T-helper 22 cell (primary cell): Measurements from ENCODE around the gene THSD4.
"Not testable (repeated sequence)": the region's sequence is repeated elsewhere in the genome, so short reads cannot be mapped to it uniquely, and the experiment has no call there.

Source experiments
- DNase-seq: peaks from one replicate; pipeline ENCODE4 v3.0.0-alpha.2; 2020; ENCODE audit warnings: low read depth

Gene THSD4

DNA sequence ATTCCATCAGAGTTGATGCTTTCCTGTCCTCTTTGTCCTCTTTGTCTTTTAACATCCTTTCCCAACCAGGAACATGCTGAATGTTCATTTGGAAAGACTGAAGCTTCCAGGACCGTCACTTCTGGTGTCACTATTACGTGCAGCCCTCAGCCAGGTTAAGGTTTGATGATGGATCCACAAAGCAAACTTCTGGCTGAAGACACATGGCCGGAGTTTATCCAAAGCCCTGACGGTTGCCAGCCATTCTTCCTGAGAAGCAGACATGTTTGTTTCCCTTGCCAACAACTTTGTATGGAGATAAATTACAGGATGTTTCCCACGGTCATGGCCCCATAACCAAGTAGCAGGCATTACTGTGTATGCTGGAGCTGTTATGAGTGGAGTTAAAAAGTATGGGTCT is 236.9 kb downstream of the THSD4 start:
- DNase-seq, result no peak

DNA sequence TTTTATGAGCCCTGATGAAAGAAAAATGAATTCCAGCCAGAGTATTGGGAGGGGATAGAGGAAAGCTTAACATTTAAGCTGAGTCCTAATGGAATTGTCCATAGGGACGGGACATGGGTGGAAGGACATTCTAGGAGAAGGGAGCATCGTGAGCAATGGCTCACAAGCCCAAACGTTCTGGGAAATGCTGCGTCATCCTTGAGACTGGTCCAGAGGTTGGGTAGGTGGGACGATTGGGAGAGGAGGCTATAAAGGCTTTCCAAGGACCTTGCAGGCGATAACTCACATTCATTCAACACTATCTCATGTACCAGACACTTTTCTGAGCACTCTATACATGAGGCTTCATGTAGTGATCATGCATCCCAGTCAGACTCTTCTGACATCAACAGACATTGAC is 237.5 kb downstream of the THSD4 start:
- no peak for DNase-seq

DNA sequence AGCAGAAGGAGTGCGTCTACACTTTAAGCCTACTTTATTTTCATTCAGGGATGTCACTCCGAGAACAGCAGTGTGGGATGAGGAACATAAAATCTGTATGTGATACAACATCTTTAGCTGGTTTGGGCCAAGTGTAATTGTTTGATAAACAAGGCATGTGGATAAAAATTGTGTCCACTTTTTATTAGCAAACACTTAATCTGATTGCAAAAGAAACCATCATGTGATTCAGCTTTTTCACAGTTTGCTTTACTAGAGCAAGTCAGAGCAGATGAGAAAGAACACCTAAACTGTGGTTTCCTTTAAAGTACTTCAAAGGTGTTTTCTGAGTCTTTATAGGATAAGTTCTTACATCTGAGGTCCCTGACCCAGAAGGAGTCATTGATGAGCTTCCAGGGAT is 237.9 kb downstream of the THSD4 start:
- no peak for DNase-seq

DNA sequence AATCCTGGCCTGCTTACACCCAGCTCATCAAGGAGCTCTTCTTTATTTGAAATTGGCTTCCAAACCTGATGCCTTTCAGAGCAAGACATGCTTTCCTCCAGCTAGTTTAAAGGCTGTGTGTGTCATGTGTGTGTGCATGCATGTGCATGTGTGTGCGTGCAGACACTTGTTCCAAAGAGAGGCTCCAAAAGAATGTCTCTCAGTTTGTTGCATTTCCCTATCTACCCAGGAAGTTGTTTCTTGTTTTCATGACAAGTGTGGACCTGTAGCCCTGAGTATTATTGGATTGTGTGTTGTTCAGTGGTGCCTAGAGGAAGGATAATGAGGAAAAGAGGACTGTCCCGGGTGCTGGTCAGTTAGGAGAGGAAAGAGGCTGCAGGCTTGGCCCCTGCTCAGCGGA is 240.0 kb downstream of the THSD4 start:
- no peak for DNase-seq

DNA sequence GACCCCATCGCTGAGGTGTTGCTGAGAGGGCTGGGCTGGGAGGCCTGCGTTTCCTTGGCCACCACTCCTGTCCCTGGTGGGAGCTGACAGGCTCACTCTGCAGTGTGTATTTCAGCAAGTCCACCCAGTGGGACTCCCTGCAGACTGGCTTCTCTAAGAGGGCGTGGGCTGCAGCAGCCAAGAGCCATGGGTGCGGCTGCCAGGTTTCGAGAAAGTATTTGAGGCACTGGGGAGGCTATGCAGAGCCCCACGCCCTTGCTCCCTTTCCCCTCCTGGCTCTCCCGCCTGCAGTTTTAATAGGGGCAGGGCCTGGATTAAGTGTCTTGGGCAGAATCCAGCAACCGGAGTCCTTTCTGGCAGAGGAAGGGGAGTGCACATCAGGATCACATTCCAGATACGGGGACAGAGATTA is 242.1 kb downstream of the THSD4 start:
- DNase-seq, result no peak

DNA sequence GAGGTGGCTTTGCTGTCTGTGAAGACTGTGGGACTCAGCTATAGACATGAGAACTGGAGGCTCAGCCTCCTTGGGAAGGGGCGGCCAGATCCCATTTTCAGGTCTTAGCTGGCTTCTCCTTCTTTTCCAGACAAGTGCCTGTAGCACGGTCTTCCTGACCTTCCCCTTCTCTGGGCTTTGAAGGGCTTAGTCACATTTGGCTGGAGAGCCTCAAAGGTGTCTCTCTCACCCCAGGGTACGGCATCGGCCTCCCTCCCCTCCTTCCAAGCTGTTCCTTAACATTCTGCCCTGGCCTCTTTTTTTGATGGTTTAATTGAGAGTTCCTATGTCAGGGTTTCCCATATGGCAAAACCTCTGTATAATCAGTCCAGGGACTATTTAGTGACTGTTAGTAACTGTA is 242.7 kb downstream of the THSD4 start:
- no peak for DNase-seq

DNA sequence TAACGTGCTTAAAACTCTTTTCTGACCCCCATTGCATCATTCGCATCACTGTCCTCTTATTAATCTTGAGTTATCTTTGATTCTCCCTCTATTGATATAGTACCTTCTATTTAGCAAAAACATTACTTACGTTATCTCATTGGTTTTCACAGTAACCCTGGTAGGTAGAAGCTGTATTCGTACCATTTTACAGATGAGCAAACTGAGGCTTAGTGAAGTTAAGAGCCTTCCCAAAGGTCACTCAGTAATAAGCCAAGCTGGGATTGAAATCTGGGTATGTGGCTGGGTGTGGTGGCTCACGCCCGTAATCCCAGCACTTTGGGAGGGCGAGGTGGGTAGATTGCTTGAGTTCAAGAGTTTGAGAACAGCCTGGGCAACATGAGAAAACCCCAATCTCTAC is 244.0 kb downstream of the THSD4 start:
- no peak for DNase-seq

DNA sequence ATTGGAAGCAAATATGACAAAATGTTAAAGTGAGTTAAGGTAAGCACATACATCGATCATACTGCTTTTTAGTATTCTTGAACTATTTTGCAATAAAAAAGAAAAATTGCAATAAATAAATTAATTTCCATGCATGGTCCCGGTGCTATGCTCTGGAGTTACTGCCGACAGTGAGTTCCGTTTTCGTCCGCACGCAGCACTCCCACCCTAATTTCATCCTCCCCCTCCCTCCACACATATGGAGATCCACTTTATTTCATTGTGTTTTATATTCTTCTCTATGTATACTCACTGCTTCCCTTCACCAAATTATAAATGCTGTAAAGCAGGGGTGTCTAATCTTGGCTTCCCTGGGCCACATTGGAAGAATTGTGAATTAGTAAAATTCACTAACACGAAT is 247.3 kb downstream of the THSD4 start:
- DNase-seq, result no peak

DNA sequence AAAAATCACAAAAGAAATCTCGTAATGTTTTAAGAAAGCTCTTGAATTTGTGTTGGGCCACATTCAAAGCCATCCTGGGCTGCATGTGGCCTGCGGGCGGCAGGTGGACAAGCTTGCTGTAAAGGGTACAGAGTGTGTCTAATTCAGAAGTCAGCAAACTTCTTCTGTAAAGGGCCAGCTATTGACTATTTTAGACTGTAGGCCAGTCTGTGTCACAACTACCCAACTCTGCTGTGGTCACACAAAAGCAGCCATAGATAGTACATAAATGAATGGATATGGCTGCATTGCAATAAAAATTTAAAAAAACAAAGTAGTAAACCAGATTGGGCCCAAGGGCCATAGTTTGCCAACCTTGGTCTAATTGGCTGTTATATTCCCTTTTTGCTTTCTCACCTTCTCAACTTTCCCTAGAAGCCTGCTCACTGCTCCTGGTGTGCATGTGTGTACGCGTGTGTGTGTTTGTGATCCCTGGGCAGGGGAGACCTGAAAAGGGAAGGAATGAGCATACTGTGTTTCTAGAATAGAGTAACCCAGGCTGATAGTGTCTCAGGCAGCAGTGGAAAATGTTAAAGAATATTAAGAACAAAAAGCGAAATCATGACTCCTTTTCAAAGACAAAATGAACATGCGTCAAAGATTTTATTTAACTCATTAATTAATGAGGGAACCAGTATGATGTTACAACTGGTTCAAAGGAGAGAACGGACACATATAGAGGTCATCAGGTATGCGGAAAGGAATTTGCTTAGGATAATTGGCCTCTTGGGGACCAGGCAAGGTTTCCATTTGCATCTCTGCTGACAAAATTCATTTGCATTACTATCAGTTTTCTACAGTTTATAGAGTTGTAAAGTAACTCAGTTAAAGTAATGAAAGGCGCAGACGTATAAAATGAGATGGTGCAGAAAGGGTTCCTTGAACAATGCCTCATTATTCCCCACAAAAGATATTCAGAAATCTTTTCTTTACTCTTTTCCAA is 248.0 kb downstream of the THSD4 start:
- DNase-seq, result no peak

DNA sequence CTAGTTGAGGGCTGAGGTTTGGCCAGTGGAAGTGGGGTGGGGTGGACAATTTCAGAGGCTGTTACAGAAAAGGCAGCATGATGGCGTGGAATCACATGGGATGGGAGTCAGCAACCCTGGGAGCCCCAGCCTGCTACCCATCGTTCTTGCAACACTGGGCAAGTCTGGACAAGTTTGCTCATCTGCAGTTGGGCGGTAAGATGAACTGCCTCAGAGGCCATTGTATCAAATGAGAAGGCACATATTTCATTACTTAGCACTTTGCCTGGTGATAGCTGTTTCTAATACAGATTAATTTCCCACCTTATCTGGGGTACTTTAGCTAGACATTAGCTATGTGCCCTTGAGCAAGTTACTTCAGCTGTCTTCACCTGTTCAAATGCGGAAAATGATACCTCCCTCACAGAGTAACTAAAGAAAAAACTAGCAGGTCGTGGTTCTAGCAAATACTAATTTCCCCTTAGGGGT is 248.9 kb downstream of the THSD4 start:
- DNase-seq, result no peak

DNA sequence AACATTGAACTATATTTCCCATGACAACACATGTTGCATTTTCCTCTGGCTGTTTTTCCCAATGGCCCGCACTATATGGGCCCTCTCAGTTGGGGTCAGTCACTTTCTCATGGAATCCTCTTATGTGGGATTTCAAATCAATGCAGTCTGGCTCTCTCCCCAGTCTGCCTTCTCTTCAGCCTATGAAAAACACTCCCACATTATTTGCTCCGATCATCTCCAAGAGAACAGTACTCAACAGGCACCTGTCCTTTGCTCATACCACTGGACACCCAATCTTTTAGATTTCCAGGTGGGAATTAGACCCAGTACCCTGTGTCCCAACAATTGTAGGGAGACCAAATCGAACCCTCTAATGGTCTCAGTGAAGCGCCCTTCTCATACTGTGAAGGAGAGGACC is 251.3 kb downstream of the THSD4 start:
- no peak for DNase-seq

DNA sequence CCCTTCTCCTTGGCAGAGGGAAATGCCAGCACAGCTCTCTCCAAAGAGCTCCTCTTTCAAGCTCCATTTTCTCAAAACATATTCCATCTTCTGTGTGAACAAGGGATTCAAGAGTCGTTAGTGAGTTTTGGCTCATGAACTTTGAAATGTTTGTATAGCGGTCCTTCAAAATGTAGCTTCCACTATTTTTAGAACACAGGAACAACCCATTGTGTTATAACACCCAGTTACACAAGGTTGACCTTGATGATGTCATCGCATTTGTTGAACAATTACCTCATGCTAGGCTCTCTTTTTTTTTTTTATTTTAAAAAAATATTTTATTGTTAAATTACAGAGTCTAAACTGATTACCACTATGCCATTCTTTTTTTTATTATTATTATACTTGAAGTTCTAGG is 251.7 kb downstream of the THSD4 start:
- DNase-seq, result no peak

DNA sequence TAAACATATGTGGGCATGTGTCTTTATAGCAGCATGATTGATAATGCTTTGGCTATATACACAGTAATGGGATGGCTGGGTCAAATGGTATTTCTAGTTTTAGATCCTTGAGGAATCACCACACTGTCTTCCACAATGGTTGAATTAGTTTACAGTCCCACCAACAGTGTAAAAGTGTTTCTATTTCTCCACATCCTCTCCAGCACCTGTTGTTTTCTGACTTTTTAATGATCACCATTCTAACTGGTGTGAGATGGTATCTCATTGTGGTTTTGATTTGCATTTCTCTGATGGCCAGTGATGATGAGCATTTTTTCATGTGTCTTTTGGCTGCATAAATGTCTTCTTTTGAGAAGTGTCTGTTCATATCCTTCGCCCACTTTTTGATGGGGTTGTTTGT is 252.5 kb downstream of the THSD4 start:
- DNase-seq, result not testable (repeated sequence)

DNA sequence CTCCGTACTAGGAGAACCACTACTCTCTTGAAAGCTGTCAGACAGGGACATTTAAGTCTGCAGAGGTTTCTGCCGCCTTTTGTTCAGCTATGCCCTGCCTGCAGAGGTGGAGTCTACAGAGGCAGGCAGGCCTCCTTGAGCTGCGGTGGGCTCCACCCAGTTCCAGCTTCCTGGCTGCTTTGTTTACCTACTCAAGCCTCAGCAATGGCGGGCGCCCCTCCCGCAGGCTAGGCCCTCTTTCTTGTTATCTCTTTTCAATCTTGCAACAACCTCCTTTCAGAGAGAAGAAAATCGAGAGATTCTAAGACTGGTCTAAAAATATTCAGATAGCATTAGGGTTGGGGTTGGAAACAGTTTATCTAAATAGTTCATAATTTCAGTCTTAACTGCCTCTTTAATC is 257.5 kb downstream of the THSD4 start:
- not testable (repeated sequence) for DNase-seq

DNA sequence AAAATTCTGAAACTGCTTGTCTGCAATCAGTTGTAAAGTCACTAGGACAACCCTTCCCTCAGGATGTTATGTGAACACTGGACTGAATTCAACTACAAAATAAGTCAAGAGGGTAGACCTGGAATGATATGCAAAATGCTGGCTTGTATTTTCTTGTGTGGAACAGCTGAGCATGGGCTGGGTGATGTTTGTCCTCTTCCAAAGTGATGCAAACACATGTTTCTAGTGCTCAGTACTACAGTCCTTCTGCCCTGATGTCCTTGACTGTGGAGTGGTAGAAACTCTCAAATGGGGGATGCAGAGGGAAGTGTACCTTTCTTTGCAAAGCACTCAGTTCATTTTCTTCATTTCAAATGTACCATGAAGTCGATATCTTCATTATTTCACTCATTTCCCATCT is 258.6 kb downstream of the THSD4 start:
- no peak for DNase-seq

DNA sequence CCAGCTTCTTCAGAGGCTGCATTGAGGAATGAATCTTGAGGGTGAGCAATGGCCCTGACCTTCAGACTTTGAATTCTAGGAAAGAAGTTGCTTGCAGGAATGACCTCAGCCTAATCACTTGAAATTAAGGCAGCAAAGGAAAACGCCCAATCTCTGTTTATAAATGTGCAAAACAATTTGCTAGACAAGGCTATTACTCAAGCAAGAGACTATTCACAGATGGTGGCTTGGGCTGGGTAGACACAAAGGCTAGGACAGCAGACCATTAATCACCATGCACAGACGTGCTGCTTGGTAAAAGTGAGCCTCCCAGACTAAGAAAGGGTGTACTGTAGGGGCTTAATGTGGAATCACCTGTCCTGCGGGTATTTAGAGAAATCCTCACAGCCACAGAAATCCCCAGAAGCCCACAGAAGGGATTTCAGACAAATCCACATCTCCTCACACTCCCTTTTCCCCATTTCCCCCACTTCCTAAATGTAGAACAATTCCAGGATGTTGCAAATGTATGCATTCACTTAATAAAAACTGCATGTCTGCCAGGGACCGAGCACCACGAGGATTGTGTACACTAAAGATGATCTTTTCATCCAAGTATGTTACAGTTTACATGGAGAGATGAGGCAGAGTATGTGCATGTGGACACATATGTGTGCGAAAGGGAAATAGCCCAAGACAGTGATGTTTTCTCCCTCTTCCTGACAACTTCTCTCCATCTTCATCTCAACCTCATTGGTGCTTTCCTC is 259.5 kb downstream of the THSD4 start:
- no peak for DNase-seq

DNA sequence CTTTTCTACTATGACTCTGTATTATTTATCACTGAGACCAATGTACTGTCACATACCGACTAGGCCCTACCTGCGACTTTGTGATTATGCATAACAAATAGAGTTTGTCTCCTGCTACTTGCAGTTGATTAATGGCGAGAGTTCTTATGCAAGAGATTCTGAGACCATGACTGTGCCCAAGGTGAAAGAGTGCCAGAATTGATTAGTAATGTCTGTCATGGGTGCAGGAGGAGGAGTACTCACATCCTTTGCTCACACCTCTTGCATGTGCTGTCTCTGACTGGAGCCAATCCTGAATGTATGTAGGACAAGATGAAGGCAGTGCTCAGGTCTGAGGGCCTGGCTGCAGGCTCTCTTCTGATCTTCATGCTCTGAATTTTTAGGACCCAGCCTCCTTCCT is 260.7 kb downstream of the THSD4 start:
- no peak for DNase-seq

DNA sequence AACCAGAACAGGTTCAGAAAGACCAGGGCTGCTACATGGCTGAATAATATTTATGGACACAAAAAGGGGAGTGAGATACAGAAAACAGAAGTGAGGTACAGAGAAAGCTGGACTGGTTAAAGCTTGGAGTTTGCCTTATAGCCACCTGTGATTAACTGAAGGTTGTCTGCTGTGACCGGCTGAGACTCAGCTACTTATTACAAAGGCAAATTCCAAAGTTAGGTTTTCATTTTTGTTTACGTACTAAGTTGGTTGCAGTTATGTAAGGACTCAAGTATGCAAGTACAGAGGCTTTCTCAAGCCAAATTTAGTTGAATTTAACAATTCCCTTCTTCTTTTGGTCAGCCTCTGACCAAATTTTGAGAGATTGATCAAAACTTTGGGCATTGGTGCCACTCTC is 264.6 kb downstream of the THSD4 start:
- no peak for DNase-seq

DNA sequence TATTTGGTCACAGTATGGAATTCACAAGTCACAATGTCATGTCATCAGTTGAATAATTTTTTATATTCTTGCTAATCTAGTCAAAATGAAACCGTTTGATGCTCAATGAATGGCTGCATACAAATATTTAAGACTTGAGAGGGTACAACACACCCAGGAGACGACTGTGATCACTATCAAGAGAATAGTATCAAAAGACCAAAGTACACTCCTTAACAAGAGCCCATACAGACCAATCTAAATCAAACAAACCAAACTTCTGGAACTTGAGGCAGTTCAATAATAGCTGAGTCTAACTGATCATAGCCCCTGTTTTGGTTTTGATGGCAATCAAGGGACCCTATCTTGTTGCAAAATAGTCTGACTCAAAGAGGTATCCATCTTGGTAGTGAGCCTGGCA is 265.1 kb downstream of the THSD4 start:
- no peak for DNase-seq

DNA sequence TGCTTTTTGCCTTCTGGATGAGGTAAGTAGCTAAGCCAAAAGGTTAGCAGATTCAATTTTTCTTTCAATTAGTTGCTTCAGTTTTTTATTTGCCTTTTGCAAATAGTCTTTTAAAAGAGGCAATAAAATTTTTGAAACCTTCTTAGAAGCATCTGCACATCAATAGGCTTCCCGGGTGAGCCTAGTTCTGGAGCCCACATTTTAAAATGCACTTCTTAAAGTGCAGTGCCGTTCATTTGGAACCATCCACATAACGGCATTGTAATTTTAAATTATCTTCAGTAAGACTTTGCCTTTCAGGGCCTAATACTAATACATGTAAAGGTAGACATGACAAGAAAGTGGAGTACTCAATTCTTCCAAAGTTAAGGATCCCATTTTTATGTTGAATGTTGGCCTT is 269.2 kb downstream of the THSD4 start:
- DNase-seq, result no peak

DNA sequence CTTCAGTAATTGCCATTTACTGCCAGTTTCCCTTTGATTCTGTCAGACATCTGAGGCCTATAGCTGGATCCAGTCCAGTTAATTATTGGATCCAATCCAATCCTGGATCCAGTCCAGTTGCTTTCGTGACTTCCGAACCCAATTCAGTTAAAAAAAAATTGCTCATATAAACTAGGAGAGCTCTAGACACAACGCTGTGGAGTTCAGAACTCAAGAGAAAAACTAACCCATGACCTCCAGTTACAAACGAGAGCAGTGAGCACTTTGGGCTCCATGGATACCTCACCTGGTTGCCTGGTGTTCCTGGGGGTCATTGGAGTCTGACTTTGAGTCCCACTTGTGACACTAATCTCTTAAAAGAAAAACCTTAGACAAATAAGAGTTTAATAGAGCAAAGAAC is 269.8 kb downstream of the THSD4 start:
- DNase-seq, result no peak

DNA sequence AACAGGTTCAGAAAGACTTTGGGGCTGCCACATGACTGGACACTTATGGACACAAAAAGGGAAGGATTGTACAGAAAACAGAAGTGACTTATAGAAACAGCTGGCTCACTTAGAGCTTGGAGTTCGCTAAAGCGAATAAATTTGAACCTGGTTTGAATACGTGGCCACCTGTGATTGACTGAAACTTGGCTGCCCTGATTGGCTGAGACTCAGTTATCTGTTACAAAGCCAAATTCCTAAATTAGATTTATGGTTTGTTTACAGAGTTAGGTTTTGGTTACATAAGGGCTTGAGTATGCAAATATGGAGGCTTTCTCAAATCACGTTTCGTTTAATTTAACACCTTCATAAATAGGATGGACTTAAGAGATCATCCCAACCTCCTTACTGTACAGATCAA is 270.2 kb downstream of the THSD4 start:
- no peak for DNase-seq

DNA sequence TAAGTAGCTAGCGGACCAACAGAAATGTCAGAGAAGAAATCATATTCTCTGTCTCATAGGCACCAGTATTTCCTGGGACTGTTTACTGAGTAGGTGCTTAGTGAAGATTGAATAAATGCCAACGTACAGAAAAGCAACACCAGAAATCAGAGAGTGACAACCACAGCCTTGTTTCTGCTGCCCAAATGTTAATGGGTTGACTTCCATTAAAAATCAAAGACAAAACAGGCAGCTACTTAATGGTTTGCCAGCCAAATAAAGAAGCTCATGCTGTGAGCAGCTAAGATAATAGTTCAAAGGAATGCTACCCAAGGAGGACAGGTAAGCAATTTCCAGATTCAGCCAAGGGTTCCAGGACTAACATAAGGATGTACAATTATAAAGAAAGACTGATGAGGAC is 270.7 kb downstream of the THSD4 start:
- no peak for DNase-seq
